Skeletal muscle tissue (tissue), 4 donors: ENCODE data around the gene ARHGEF9. TPM values are rescaled to one million over a fixed set of nuclear protein-coding genes. Genes with fewer than 3 reads are reported as not detected.
"Not testable (repeated sequence)": the region's sequence is repeated elsewhere in the genome, so short reads cannot be mapped to it uniquely, and the experiment has no call there.

Experiments used
- H3K27ac ChIP-seq: one replicate; pipeline ENCODE4 v1.7.0; 2013; ENCODE audit warnings: mild to moderate bottlenecking, low read depth, low read length, inconsistent platforms
- H3K27me3 ChIP-seq, 3 donors: one replicate each; pipeline ENCODE4 v1.7.0; 2013; ENCODE audit warnings: low read length in 3 of 3; ENCODE audit not compliant: control insufficient read depth in 3 of 3, insufficient read depth in 3 of 3
- H3K36me3 ChIP-seq, 3 donors: one replicate each; pipeline ENCODE4 v1.7.0; 2013; ENCODE audit warnings: low read length in 3 of 3; ENCODE audit not compliant: control insufficient read depth in 3 of 3, insufficient read depth in 3 of 3
- H3K4me1 ChIP-seq, 3 donors: one replicate each; pipeline ENCODE4 v1.7.0; 2013; ENCODE audit warnings: low read length in 3 of 3, mild to moderate bottlenecking in 3 of 3; ENCODE audit not compliant: control insufficient read depth in 3 of 3, insufficient read depth in 3 of 3
- H3K4me3 ChIP-seq, 3 donors: one replicate each; pipeline ENCODE4 v1.7.0; 2013; ENCODE audit warnings: low read length in 3 of 3
- H3K9ac ChIP-seq, 3 donors: one replicate each; pipeline ENCODE4 v1.7.0; 2013; ENCODE audit warnings: low read length in 3 of 3, mild to moderate bottlenecking in 3 of 3, moderate library complexity in 2 of 3, low read depth in 1 of 3
- H3K9me3 ChIP-seq, 3 donors: one replicate each; pipeline ENCODE4 v1.7.0; 2013; ENCODE audit warnings: low read length in 3 of 3; ENCODE audit not compliant: control insufficient read depth in 3 of 3
- total RNA-seq: library from RNA; depleted of rRNA; stranded (reverse); fragments of >200 nt; gene quantifications from one replicate; pipeline ENCODE4 v1.2.3, GENCODE V29; 2014
- donor health status: Osteomylitis.

ARHGEF9 gene
- total RNA-seq, 1 donor from 2014 or later = 16.2 TPM

DNA sequence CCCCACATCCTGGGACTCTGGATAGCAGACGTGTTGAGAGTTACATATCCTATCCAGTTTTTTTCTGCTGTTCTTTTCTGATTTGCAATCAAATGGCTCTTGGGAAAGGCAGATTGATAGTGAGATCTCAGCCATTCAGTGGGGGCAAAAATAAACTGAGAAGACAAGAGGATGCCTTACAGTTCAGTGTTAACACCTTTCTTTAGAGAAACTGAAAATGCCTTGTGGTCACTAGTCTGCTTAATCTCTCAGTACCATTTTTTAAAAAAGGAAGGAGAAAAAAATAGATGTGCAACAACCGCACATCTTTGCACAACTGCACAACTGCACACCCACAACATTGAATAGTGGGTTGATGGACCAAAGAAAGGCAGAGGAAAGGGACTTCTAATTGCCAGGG lies 109.3 kb downstream of the ARHGEF9 start:
- Histone ChIP-seq H3K9ac (no peak overlapping the region), H3K4me1 (no peaks in the 10 kb centered on the region), H3K4me3 (no peak overlapping the region), H3K27me3 (no peaks in the 10 kb centered on the region), H3K36me3 (peaks cover 2 to 20% (median 3%) of the 10 kb centered on the region in 3 donors), H3K9me3 (no peaks in the 10 kb centered on the region), H3K27ac (no peak overlapping the region)

DNA sequence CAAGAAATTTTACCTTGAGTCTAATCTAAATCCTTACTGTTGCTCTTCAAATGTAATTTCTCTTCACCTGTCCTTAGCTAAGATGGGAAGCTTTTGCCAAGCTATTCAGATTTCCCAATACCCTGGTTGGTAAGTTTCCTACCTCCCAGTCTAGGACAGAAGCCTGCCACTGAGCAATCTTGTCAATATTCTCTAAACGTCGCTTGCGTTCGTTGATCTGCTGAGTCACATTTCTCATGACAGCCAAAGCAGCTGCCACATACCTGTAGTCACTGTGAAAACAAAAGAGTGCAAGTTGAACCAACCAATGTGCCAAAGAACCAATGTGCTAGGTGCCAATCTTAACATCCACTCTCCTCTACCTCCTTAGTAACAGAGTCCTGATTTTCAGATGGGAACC lies 111.1 kb downstream of the ARHGEF9 start:
- H3K4me1 ChIP-seq = no peaks in the 10 kb centered on the region
- no peaks in the 10 kb centered on the region for H3K27me3 ChIP-seq
- H3K9me3 ChIP-seq = no peaks in the 10 kb centered on the region
- peaks cover 4 to 20% (median 7%) of the 10 kb centered on the region in 3 donors for H3K36me3 ChIP-seq
- no peak overlapping the region for H3K9ac ChIP-seq
- no peak overlapping the region for H3K4me3 ChIP-seq
- no peak overlapping the region for H3K27ac ChIP-seq

DNA sequence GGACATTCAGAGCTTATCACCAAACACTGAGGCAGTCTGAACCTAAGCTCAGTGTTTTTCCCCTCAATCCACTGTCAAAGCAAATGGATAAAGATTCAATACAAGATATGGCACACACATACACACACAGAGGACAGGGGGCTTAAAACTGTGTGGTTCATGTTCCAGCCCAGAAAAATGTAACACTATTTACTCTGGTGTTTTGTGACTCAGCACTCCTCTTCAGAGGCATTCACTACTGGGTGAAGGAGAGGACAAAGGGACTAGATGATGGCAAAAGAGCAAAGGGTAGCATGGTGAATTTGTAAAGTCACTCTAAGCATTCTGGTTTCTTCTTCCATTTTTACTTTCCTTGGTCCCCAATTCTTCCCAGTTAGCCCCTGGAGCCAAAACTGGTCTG lies 120.3 kb downstream of the ARHGEF9 start:
- no peak overlapping the region for H3K9ac ChIP-seq
- H3K9me3 ChIP-seq = no peaks in the 10 kb centered on the region
- H3K27ac ChIP-seq = no peak overlapping the region
- no peaks in the 10 kb centered on the region for H3K4me1 ChIP-seq
- no peak overlapping the region for H3K4me3 ChIP-seq
- no peaks in the 10 kb centered on the region for H3K27me3 ChIP-seq
- peaks cover 9 to 23% (median 11%) of the 10 kb centered on the region in 3 donors for H3K36me3 ChIP-seq

DNA sequence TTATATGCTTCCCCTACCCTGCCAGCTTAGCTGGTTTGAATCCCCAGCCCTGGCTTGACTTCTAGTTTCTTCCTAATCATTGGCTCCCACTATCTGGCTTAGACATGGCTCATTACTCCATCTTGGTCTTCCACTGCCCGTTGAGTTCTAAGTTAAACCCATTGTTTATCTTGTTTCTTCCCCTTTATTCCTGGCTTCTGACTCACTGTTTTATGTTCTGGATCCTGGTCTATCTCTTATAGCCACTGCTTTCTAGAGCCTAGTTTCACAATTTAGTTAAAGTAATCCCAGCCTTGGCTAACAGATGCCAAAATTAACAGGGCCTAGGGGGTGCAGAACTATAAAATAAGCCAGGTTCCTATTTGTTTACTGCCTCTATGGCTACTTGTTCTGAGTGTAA lies 120.9 kb downstream of the ARHGEF9 start:
- Histone ChIP-seq H3K27me3 (no peaks in the 10 kb centered on the region), H3K4me3 (no peak overlapping the region), H3K36me3 (peaks cover 7 to 23% (median 8%) of the 10 kb centered on the region in 3 donors), H3K9ac (no peak overlapping the region), H3K27ac (no peak overlapping the region), H3K4me1 (no peaks in the 10 kb centered on the region), H3K9me3 (no peaks in the 10 kb centered on the region)

DNA sequence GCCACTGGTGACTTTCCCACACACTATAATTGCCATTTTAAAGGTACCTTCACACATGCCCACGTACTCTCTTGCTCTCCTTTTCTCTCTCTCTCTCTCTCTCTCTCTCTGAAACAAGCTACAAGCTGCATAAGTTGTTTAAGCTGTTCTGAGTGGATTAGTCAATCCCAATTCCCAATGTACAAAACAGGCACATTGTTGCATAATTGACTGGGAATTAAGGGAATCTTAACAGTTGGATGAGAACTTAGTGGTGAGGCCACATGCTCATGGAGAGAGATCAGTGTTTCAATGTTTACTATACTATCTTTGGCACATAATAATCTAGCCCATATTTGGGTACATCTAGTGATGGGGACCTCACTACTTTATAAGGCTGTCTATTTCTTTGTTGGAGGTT lies 123.3 kb downstream of the ARHGEF9 start:
- peaks cover 2 to 22% (median 5%) of the 10 kb centered on the region in 3 donors for H3K36me3 ChIP-seq
- peaks cover 0 to 3% (median 0%) of the 10 kb centered on the region in 3 donors for H3K4me1 ChIP-seq

DNA sequence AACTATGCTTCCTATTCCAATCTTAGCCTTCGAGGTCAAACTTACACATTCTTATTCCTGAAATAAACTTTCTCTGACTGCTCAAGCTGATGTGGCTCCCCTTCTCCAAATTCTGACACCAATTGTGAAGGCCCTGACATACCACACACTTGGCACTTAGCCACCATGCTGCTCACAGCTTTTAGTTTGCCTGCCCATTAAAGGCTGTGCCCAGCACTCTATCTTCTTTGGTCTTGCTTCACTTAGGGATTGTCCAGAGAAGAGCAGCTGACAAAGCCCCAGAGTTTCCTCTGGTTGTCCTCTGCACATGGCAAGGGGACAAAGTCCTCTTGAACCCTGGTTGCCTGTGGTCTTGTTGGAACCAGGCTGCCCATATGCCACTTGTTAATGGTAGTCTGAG lies 126.1 kb downstream of the ARHGEF9 start:
- Histone ChIP-seq H3K9ac (no peak overlapping the region), H3K9me3 (no peaks in the 10 kb centered on the region), H3K36me3 (peaks cover 0 to 15% (median 0%) of the 10 kb centered on the region in 3 donors), H3K27me3 (no peaks in the 10 kb centered on the region), H3K4me1 (peaks cover 0 to 3% (median 0%) of the 10 kb centered on the region in 3 donors), H3K4me3 (no peak overlapping the region), H3K27ac (no peak overlapping the region)

More for the DNA sequence above, 123.3 kb downstream of the ARHGEF9 start:
- Histone ChIP-seq H3K9ac (no peak overlapping the region), H3K9me3 (no peaks in the 10 kb centered on the region), H3K27me3 (no peaks in the 10 kb centered on the region), H3K27ac (no peak overlapping the region), H3K4me3 (no peak overlapping the region)

DNA sequence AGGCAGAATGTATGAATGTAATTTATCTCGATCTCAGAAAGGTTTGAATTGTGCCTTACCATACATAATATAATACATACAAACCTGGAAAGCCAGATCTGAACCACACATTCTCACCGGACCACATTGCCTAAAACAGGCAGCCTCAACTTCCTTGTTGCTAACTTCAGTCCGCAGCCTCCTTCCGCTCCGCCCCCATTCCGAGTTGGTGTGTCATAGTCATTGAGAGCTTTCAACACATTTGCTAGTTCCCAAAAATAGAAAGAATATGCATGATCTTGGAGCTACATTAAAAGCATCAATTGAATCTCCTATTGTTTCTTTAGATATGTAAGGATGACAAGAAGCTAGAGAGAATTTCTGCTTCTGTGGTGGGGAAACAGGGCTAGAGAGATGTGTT lies 127.2 kb downstream of the ARHGEF9 start:
- H3K36me3 ChIP-seq = peaks cover 0 to 14% (median 0%) of the 10 kb centered on the region in 3 donors
- H3K4me1 ChIP-seq = peaks cover 0 to 3% (median 0%) of the 10 kb centered on the region in 3 donors
- H3K9me3 ChIP-seq = no peaks in the 10 kb centered on the region
- no peak overlapping the region for H3K4me3 ChIP-seq
- no peaks in the 10 kb centered on the region for H3K27me3 ChIP-seq
- no peak overlapping the region for H3K9ac ChIP-seq
- no peak overlapping the region for H3K27ac ChIP-seq

DNA sequence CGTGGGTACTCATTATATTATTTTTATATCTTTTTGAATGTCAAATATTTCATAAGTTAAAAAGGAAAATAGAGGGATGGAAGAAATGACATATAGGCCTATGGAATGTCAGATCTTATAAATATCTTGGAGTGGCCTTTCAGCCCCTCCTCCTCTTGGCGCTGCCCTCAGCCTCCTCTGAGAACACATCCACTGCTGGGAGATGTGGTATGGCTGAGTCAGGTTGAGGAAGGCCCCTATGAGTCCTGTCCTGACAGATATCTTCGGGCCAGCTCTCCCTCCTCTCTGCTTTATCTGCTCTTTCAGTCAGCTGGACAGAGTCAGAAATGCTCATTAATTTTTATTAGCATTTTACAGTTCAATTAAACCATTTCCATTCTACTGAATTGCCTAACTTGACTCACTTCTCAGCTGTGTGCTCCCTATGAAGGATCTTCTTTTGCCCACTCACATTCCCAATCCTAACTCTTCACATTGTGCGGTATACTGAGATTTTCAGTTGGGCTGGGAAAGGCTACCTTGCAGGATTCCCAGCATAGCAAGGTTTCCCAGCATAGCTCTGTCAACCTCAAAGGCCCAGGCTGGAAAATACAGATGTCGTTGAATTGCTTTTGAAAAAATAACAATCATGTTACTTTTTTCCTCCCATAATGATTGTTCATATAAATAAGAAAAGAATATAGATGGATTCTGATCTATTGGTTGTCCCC lies 128.0 kb downstream of the ARHGEF9 start:
- peaks cover 0 to 3% (median 0%) of the 10 kb centered on the region in 3 donors for H3K4me1 ChIP-seq
- H3K9me3 ChIP-seq = no peaks in the 10 kb centered on the region
- H3K27me3 ChIP-seq = no peaks in the 10 kb centered on the region
- no peak overlapping the region for H3K27ac ChIP-seq
- peaks cover 0 to 14% (median 0%) of the 10 kb centered on the region in 3 donors for H3K36me3 ChIP-seq
- H3K4me3 ChIP-seq = no peak overlapping the region
- H3K9ac ChIP-seq = no peak overlapping the region

DNA sequence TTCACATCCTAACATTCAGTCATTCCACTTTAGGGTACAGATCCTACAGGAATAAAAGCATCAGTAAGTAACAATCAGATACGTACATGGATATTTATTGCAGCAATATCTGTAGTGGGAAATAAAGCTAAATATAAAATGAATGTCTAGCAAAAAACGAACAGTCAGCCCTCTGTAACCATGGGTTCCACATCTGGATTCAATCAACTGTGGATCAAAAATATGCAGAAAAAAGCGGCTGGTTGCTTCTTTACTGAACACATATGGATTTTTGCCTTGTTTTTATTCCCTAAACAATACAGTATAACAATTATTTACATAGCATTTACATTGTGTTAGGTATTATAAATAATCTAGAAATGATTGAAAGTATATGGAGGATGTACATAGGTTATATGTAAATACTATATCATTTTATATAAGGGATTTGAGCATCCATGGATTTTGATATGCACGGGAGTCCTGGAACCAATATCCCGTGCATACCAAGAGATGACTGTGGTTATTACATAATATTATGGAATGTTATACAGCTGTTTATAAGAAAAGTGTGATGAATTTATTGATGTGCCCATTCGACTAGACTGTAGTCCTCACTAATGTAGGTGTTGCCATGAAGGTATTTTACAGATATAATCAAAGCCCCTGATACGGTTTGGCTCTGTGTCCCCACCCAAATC lies 132.8 kb downstream of the ARHGEF9 start:
- Histone ChIP-seq H3K4me1 (no peaks in the 10 kb centered on the region), H3K27ac (no peak overlapping the region), H3K4me3 (no peak overlapping the region), H3K9ac (no peak overlapping the region), H3K27me3 (no peaks in the 10 kb centered on the region), H3K9me3 (no peaks in the 10 kb centered on the region), H3K36me3 (peaks cover 0 to 11% (median 0%) of the 10 kb centered on the region in 3 donors)

DNA sequence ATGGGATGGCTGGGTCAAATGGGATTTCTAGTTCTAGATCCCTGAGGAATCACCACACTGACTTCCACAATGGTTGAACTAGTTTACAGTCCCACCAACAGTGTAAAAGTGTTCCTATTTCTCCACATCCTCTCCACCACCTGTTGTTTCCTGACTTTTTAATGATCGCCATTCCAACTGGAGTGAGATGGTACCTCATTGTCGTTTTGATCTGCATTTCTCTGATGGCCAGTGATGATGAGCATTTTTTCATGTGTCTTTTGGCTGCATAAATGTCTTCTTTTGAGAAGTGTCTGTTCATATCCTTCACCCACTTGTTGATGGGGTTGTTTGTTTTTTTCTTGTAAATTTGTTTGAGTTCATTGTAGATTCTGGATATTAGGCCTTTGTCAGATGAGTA lies 139.3 kb downstream of the ARHGEF9 start:
- H3K4me3 ChIP-seq, H3K9ac ChIP-seq, H3K36me3 ChIP-seq, H3K27ac ChIP-seq, H3K4me1 ChIP-seq, H3K9me3 ChIP-seq, H3K27me3 ChIP-seq: not testable (repeated sequence)
